Measurements from ENCODE around the gene B3GLCT. TPM values are rescaled to one million over a fixed set of nuclear protein-coding genes. Genes with fewer than 3 reads are reported as not detected.
A peak's percentile ranks its signal among the peaks of the same experiment; 100 is the strongest.
"Not testable (repeated sequence)": the region's sequence is repeated elsewhere in the genome, so short reads cannot be mapped to it uniquely, and the experiment has no call there.

B3GLCT gene
- total RNA-seq = 11.5 and 13.9 TPM in 2 replicates

DNA sequence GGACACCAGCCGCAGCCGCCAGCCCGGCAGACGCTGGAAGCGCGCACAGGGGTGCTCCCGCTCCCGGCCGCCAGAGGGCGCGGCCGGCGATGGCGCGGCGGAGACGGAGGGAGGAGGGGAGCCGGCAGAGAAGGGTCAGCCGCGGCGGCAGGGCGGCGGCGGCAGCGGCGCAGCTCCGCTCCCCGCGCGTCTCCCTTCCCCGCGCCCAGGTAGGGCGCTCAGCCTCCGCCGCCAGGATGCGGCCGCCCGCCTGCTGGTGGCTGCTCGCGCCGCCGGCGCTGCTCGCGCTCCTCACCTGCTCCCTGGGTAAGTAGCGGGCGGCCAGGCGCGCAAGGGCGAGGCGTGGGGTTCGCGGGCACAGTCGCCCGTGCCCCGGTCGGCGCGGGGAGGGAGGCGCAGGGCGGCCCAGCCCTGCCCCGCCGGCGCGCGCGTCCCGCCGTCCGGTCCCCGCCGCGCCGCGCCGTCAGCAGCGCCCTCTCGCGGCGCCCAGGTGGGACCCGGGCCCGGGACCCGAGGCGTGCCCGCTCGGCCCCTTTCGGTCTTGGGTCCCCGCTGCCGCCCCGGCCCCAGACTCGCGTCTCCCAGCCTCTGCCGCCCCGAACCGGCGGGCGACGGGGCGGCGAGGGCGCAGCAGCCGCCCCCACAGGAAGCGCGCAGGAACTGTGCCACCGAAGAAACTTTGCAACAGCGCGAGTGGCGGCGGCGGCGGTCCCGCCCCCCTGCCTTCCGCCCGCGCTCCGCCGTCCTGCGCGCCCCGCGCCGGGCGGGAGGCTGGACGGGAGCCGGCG, at the start of gene B3GLCT:
TSS of gene B3GLCT (plus strand) at position 127 of the 788 bp plus-strand sequence. CDS start at position 237, 110 bp downstream.
- DNase-seq (ENCODE audit: extremely low read depth, low read depth, low spot score) = no peak

- no peak for DNase-seq (ENCODE audit: extremely low read depth, low read depth, low spot score)
These were observed 49.3 kb upstream of the B3GLCT start for GRCh38 chr13:31150315-31150985.

GRCh38 chr13:31151837-31152236, 47.9 kb upstream of the B3GLCT start:
- DNase-seq (ENCODE audit: extremely low read depth, low read depth, low spot score) = no peak

GRCh38 chr13:31154939-31155338, 44.8 kb upstream of the B3GLCT start:
- DNase-seq (ENCODE audit: extremely low read depth, low read depth, low spot score) = no peak

DNA sequence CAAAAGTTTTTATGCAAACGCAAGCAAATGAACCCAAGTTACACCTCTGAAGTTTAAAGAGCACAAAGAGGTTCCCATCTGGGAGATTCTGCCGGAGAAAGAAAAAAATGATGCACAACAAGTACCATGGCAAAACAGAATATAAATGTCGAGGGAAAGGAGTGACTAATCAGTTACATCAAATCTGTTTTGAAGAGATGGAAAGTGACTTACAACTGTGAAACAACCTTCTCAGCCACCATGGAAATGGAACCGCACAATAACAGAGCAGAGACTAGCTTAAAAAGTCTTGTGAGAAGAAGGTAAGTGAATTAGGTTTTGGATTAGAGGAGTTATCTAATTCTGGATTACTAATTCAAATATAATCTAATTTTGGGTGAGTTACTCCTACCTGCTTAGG, 40.5 kb upstream of the B3GLCT start:
- no peak for DNase-seq (ENCODE audit: extremely low read depth, low read depth, low spot score)

- no peak for DNase-seq (ENCODE audit: extremely low read depth, low read depth, low spot score)
These were observed 38.8 kb upstream of the B3GLCT start for GRCh38 chr13:31160857-31161556.

- DNase-seq (ENCODE audit: extremely low read depth, low read depth, low spot score) = peak; percentile 78
These were observed 38.1 kb upstream of the B3GLCT start, which contains the start of gene HSPH1 for GRCh38 chr13:31161557-31162150. TSS of gene HSPH1 (minus strand) at chr13:31161904. CDS start at chr13:31161582, 322 bp downstream.

- peak; percentile 86 for DNase-seq (ENCODE audit: extremely low read depth, low read depth, low spot score)
These were observed 37.4 kb upstream of the B3GLCT start for GRCh38 chr13:31162151-31163008.

DNA sequence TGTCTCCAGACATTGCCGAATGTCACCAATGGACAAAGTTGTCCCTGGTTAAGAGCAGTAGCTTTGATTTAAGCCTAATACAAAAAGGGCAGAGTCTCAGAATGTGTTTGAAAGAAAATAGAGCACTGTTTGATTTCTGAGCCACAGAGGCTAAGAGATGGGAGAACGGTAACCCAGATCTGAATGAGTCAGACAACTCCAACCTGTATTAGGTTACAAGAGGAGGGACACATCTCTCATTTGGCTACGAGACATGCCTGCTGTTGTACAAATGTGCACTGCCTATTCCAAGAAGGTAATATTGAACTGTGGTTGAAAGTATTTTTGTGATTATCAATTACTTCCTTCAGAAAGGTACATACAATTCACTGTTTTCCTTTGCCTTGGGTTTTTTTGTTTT, 33.2 kb upstream of the B3GLCT start:
- DNase-seq (ENCODE audit: extremely low read depth, low read depth, low spot score) = no peak

GRCh38 chr13:31167490-31167889, 32.3 kb upstream of the B3GLCT start:
- no peak for DNase-seq (ENCODE audit: extremely low read depth, low read depth, low spot score)

- no peak for DNase-seq (ENCODE audit: extremely low read depth, low read depth, low spot score)
These were observed 31.6 kb upstream of the B3GLCT start for GRCh38 chr13:31168166-31168565.

DNA sequence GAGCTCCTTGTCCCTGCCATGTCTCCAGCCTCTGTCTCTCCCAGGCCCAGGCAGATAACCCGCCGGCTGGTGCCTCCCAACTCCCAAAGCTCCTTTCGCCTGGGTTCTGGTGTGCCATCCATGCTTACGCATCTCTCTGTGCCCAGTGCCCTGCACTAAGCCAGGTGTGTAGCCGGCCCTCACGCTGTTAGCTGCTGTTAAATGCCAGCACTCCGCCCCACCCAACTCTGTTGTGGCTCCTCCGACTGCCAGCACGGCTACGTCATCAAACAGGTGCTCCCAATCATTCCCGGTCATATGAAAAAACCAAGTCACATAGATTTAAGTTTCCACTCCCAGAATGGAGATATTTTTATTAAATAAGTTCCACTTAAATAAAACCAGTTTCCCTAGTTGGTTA, 31.0 kb upstream of the B3GLCT start:
- no peak for DNase-seq (ENCODE audit: extremely low read depth, low read depth, low spot score)

DNA sequence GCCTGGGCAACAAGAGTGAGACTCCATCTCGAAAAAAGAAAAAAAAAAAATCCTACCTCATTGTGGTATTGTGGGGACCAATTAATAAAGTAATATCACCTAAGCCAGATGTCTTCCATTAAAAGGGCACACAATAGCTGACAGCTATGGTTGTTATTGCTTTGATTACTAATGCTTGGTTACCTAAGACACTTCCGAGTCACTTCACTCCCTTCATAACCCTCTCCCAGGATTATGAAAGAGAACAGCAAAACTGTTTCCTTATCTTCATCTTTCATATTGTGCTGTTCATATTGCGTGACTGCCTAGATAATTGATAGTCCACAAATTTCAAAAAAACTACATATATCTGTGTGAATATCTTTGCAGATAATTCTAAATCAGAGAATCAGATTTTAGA, 27.8 kb upstream of the B3GLCT start:
- no peak for DNase-seq (ENCODE audit: extremely low read depth, low read depth, low spot score)

DNA sequence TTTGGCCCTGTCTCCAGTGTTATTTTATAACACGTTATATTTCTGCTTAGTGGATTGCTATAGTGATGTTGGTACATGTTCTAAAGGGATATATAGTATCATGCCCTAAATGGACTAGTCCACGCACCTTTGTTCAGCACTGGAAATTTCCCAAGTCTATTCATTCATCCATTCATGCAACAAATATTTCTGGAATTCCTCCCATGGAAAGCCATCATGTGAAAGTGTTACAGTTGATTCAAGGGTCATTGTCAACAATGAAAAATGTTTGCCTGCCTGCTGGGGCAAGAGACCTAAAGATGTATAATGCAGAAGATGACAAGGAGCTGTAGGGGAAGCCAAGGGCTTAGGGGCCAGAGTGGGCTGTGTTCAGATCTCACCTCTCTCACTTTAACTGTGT, 27.2 kb upstream of the B3GLCT start:
- DNase-seq (ENCODE audit: extremely low read depth, low read depth, low spot score) = no peak

- no peak for DNase-seq (ENCODE audit: extremely low read depth, low read depth, low spot score)
These were observed 25.8 kb upstream of the B3GLCT start for GRCh38 chr13:31174018-31174417.

DNA sequence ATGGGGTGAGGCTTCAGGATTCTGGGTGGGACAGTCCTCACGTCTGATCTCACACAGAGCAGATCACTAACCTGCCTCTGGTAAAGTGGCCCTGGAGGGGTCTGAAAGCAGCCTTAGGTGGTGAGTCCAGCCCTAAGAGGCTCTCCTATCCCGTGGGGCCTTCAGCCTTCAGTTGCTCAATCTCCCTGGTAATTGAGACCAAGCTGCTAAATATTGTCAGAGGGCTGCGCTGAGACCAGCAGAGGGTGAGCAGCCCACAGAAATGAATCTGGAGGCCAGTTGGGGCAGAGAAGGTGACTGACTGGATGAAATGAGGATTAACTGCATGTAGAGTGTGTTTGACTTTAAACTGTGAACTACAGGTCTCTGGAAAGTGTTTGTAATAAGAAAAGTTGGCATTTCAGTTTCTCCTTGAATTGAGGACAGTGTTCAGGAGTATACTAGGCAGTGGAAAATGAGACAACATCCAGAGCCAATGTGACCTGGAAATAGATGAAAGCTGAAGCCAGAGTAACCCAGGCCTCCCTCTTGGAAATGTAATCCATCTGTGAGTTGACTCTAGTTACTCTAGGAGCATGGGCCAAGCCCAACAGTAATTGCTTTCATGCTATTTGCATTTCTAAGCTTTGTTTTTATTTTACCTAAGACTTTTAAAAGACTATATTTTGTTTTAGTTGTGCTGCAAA, 23.8 kb upstream of the B3GLCT start:
- no peak for DNase-seq (ENCODE audit: extremely low read depth, low read depth, low spot score)

DNA sequence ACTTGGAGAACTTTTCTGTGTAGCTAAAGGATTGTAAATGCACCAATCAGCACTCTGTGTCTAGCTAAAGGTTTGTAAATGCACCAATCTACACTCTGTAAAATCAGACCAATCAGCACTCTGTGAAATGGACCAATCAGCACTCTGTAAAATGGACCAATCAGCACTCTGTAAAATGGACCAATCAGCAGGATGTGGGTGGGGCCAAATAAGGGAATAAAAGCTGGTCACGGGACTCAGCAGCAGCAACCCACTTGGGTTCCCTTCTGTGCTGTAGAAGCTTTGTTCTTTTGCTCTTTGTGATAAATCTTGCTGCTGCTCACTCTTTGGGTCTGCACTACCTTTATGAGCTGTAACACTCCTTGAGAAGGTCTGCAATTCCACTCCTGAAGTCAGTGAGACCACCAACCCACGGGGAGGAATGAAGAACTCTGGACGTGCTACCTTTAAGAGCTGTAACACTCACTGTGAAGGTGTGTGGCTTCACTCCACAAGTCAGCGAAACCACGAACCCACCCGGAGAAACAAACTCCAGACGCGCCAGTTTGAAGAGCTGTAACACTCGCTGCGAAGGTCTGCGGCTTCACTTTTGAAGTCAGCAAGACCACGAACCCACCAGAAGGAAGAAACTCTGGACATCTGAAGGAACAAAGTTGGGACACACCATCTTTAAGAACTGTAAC, 21.8 kb upstream of the B3GLCT start:
- not testable (repeated sequence) for DNase-seq (ENCODE audit: extremely low read depth, low read depth, low spot score)

GRCh38 chr13:31179241-31179640, 20.5 kb upstream of the B3GLCT start:
- DNase-seq (ENCODE audit: extremely low read depth, low read depth, low spot score) = no peak

- DNase-seq (ENCODE audit: extremely low read depth, low read depth, low spot score) = no peak
These were observed 20.0 kb upstream of the B3GLCT start for GRCh38 chr13:31179754-31180153.
